Measurements from ENCODE around the gene UBE3B. TPM values are rescaled to one million over a fixed set of nuclear protein-coding genes. Genes with fewer than 3 reads are reported as not detected.

UBE3B gene
- total and polyA plus RNA-seq, 2 experiments from 2014 or later = 20.1 to 35.5 TPM

DNA sequence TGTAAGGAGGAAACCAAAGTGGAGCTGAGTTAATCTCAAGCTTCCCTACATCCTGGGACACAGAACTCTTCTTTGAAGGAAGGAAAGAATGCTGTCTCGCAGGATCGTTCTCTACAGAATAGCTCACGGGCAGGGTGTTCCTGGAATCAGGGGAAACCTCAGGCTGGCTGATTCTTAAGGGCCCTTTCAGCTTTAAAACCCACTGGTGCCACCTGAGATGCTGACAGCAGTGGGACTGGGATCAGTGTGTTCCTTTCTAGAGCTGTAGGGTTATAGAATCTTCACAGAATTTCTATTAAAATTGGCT, 47.8 kb downstream of the UBE3B start:
- Histone ChIP-seq H3K4me2 (no peak overlapping the region), H3K79me2 (no peaks in the 10 kb centered on the region), H3K9me3 (ENCODE audit: low read depth) (no peaks in the 10 kb centered on the region), H3K27ac (no peak overlapping the region), H3K36me3 (replicated peaks; ENCODE audit: insufficient read depth, low read depth) (no peaks in the 10 kb centered on the region), H3K4me3 (no peak overlapping the region), H2AFZ (no peak overlapping the region), H4K20me1 (ENCODE audit: insufficient read depth, poor library complexity, severe bottlenecking) (no peaks in the 10 kb centered on the region), H3K27me3 (no peaks in the 10 kb centered on the region), H3K9me2 (replicated peaks; ENCODE audit: insufficient read depth) (no peaks in the 10 kb centered on the region), H3K4me1 (ENCODE audit: insufficient read depth) (no peaks in the 10 kb centered on the region)
- no peak for DNase-seq (ENCODE audit: low spot score)
- TF ChIP-seq EZH2 (IDR thresholded peaks at IDR 0.05; ENCODE audit: borderline replicate concordance) (no peak), EZH2phosphoT487 (IDR thresholded peaks at IDR 0.05; ENCODE audit: low read depth, severe bottlenecking, unreplicated experiment) (no peak)
- TF ChIP-seq, protein P1, sequence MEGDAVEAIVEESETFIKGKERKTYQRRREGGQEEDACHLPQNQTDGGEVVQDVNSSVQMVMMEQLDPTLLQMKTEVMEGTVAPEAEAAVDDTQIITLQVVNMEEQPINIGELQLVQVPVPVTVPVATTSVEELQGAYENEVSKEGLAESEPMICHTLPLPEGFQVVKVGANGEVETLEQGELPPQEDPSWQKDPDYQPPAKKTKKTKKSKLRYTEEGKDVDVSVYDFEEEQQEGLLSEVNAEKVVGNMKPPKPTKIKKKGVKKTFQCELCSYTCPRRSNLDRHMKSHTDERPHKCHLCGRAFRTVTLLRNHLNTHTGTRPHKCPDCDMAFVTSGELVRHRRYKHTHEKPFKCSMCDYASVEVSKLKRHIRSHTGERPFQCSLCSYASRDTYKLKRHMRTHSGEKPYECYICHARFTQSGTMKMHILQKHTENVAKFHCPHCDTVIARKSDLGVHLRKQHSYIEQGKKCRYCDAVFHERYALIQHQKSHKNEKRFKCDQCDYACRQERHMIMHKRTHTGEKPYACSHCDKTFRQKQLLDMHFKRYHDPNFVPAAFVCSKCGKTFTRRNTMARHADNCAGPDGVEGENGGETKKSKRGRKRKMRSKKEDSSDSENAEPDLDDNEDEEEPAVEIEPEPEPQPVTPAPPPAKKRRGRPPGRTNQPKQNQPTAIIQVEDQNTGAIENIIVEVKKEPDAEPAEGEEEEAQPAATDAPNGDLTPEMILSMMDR (IDR thresholded peaks at IDR 0.05; ENCODE audit: poor library complexity) = no peak
- 67% methylated on average over 3 of the region's 3 CpGs for WGBS (ENCODE audit: low lambda C conversion rate, missing lambda C conversion rate)

DNA sequence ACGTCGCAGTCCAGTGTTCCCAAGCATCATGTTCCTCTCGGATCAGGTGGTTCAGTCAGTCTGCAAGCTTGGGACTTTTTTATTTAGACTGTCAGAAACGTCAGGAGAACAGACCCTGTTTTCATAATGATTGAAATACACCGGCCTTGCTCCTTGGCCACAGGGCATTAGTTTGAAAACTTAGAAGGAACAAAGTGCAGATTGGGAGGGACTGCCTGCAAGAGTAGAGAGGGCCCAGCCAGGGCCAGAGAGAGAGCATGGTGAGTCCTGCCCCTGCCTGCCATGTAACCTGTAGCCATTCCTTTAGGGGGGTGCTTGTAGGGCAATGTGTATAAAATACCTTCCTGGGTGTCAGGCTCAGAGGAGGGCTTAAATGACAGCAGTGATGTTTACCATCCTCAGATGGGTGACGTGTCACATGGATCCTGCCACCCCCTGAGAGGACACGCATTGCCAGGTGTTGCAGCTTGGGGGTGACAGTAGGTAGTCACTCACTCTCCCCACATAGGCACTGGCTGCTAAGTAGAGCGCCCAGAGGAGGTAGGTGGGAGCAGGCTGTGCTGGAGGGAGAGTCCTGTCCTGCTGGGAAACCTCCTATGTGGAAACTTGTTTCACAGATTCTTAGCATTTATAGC, 50.2 kb downstream of the UBE3B start:
- no peak for DNase-seq (ENCODE audit: low spot score)
- no peaks in the 10 kb centered on the region for H4K20me1 ChIP-seq (ENCODE audit: insufficient read depth, poor library complexity, severe bottlenecking)
- TF ChIP-seq EZH2 (IDR thresholded peaks at IDR 0.05; ENCODE audit: borderline replicate concordance) = no peak
- TF ChIP-seq, protein P1 (IDR thresholded peaks at IDR 0.05; ENCODE audit: poor library complexity) = no peak
- H3K27ac ChIP-seq = no peak overlapping the region
- no peaks in the 10 kb centered on the region for H3K79me2 ChIP-seq
- 87% methylated on average over 8 of the region's 8 CpGs for WGBS (ENCODE audit: low lambda C conversion rate, missing lambda C conversion rate)
- H3K27me3 ChIP-seq = no peaks in the 10 kb centered on the region
- H3K9me2 ChIP-seq (replicated peaks; ENCODE audit: insufficient read depth) = no peaks in the 10 kb centered on the region
- no peaks in the 10 kb centered on the region for H3K9me3 ChIP-seq (ENCODE audit: low read depth)
- H2AFZ ChIP-seq = no peak overlapping the region
- H3K4me1 ChIP-seq (ENCODE audit: insufficient read depth) = peaks cover 3% of the 10 kb centered on the region
- H3K36me3 ChIP-seq (replicated peaks; ENCODE audit: insufficient read depth, low read depth) = no peaks in the 10 kb centered on the region
- no peak overlapping the region for H3K4me3 ChIP-seq
- H3K4me2 ChIP-seq = no peak overlapping the region

DNA sequence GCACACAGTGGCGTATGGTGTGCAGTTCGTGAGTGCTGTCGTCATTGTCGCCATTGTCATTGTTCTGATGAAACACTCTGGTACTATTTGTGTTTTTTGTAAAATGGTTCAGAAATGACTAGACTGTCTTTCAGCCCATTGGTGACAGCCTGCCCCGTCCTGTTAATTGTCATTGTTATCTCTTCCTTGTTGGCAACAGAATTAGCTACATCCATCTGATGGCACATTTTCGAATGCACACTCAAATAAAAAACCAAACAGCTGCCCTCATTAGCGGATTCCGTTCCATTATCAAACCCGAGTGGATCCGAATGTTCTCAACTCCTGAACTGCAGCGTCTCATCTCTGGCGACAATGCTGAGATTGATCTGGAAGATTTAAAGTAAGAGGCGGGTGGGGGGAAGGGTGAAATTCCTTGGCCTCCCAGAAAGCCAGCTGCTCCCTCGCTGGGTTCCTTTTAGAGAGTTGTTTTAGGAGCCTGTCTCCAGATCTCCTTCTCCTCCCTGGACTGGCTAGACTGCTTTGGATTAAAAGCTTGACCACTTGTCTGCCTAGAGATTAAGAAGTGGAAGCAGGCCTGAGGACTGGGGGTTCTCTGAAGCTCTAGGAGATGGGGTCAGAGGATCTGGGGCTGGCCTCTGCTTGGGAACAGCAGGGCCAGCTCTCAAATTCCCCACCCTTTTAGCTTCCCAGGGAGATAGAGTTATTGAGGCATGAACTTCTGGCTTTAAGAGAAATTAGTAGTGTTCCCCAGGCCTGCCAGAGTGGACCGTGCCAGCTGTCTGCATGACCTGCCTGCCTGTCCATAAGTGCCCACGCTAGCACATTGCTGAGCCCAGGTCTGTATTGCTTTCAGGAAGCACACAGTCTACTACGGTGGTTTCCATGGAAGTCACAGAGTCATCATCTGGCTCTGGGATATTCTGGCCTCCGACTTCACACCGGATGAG, 52.5 kb downstream of the UBE3B start:
- Histone ChIP-seq H3K79me2 (no peaks in the 10 kb centered on the region), H3K4me1 (ENCODE audit: insufficient read depth) (peaks cover 3% of the 10 kb centered on the region), H3K27me3 (no peaks in the 10 kb centered on the region), H4K20me1 (ENCODE audit: insufficient read depth, poor library complexity, severe bottlenecking) (no peaks in the 10 kb centered on the region), H3K9me3 (ENCODE audit: low read depth) (no peaks in the 10 kb centered on the region), H3K4me3 (no peak overlapping the region), H3K27ac (peak overlapping the region; percentile 33), H3K4me2 (no peak overlapping the region), H2AFZ (no peak overlapping the region), H3K9me2 (replicated peaks; ENCODE audit: insufficient read depth) (no peaks in the 10 kb centered on the region), H3K36me3 (replicated peaks; ENCODE audit: insufficient read depth, low read depth) (no peaks in the 10 kb centered on the region)
- DNase-seq (ENCODE audit: low spot score) = no peak
- WGBS (ENCODE audit: low lambda C conversion rate, missing lambda C conversion rate) = 54% methylated on average over 19 of the region's 19 CpGs
- no peak for TF ChIP-seq EZH2 (IDR thresholded peaks at IDR 0.05; ENCODE audit: borderline replicate concordance)
- no peak for TF ChIP-seq EZH2phosphoT487 (IDR thresholded peaks at IDR 0.05; ENCODE audit: low read depth, severe bottlenecking, unreplicated experiment)
- TF ChIP-seq, protein P1 (IDR thresholded peaks at IDR 0.05; ENCODE audit: poor library complexity) = no peak

All from hepatocyte (in vitro differentiated cells).